ENCODE results near the gene COL4A2. TPM values are rescaled to one million over a fixed set of nuclear protein-coding genes. Genes with fewer than 3 reads are reported as not detected.

Gene COL4A2
- total and polyA plus RNA-seq, 3 experiments from 2014 or later, result not detected

DNA sequence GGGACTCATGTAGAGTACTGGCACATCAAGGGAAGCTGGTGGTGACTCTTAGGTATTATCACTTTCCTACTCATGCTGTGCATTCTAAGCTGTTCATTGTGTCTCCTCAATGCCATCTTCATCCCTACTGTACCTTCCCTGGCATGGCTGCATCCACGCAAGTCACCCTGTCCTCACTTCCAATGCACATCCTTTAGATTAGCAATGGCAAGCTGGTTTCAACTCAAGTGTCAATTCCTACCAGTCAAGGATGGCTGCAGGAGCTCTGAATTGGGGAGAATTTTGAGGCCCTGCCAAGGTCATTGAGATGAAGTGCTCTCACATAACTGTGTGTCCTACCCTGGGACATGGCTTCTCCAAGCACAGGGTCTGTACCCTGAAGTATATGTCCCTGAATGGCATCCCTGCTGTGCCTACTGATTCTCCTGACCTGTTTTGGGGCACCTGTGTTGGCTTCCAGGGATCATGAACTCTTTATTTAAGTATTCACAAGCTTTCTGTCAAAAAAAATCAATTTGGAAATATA is 24.7 kb upstream of the COL4A2 start:
- CTCF ChIA-PET, result no interaction called here
- no peak for DNase-seq
- Mint-ChIP-seq H3K36me3 (no peaks in the 10 kb centered on the region), H3K4me3 (no peak overlapping the region), H3K27ac (no peak overlapping the region), H3K27me3 (peaks cover 8 to 20% of the 10 kb centered on the region in 2 donors), H3K4me1 (no peaks in the 10 kb centered on the region), H3K9me3 (peaks cover 0 to 3% (median 0%) of the 10 kb centered on the region in 5 donors)
- no peaks in the 10 kb centered on the region for H3K27me3 ChIP-seq (ENCODE audit: insufficient read depth, low read length, poor library complexity, severe bottlenecking)
- H3K27ac ChIP-seq (ENCODE audit: low read depth, low read length), result no peak overlapping the region
- H3K4me1 ChIP-seq (ENCODE audit: insufficient read depth, low read length), result no peaks in the 10 kb centered on the region
- H3K9me3 ChIP-seq (ENCODE audit: low read length), result no peaks in the 10 kb centered on the region
- POLR2A ChIA-PET, result no interaction called here
- no peaks in the 10 kb centered on the region for H3K36me3 ChIP-seq (ENCODE audit: insufficient read depth, low read length)
- no peak overlapping the region for H3K4me3 ChIP-seq (ENCODE audit: low read length)

GRCh38 chr13:110283736-110284517 is 23.2 kb upstream of the COL4A2 start:
- Histone ChIP-seq H3K4me3 (ENCODE audit: low read length) (no peak overlapping the region), H3K27me3 (ENCODE audit: insufficient read depth, low read length, poor library complexity, severe bottlenecking) (no peaks in the 10 kb centered on the region), H3K9me3 (ENCODE audit: low read length) (no peaks in the 10 kb centered on the region), H3K36me3 (ENCODE audit: insufficient read depth, low read length) (no peaks in the 10 kb centered on the region), H3K27ac (ENCODE audit: low read depth, low read length) (no peak overlapping the region), H3K4me1 (ENCODE audit: insufficient read depth, low read length) (no peaks in the 10 kb centered on the region)
- no peak for DNase-seq
- CTCF ChIA-PET, result no interaction called here
- POLR2A ChIA-PET, result no interaction called here
- peaks cover 5 to 20% of the 10 kb centered on the region in 2 donors for H3K27me3 Mint-ChIP-seq
- no peak overlapping the region for H3K4me3 Mint-ChIP-seq
- no peaks in the 10 kb centered on the region for H3K4me1 Mint-ChIP-seq
- peaks cover 0 to 3% (median 0%) of the 10 kb centered on the region in 5 donors for H3K9me3 Mint-ChIP-seq
- no peak overlapping the region for H3K27ac Mint-ChIP-seq
- H3K36me3 Mint-ChIP-seq, result no peaks in the 10 kb centered on the region

DNA sequence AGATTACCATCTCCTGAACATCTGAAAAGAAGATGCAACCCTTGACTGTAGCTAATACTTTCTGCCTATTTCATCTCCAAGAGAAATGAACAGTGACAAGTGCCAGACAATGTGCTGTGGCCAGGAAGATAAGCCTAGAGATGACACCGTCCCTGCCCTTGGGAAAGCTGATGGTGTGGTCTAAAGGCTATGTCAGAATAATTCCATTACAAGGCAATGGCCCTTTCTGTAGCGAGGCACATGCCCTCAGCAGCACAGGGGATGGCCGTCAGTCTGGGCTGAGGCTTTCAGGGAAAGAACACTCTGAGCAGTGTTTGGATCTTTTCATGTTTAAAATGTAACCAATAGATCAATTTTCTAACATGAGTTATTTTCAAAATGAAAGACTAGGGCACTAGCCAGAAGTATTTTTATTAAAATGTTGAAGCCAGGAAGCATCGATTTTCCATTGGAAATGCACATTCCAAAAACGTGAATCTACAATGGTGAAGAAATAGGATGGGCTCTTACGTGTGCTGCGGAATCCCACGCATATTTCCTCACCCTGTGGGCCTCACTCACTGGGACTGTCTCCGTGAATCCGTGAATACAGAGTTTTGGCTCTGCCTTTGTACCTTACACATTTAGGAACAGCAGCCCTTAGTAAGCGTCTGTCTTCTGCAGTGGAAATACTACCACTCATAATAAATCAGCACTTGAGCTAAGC is 22.2 kb upstream of the COL4A2 start:
- Histone ChIP-seq H3K9me3 (ENCODE audit: low read length) (no peaks in the 10 kb centered on the region), H3K36me3 (ENCODE audit: insufficient read depth, low read length) (no peaks in the 10 kb centered on the region), H3K27me3 (ENCODE audit: insufficient read depth, low read length, poor library complexity, severe bottlenecking) (no peaks in the 10 kb centered on the region), H3K27ac (ENCODE audit: low read depth, low read length) (no peak overlapping the region), H3K4me3 (ENCODE audit: low read length) (no peak overlapping the region), H3K4me1 (ENCODE audit: insufficient read depth, low read length) (no peaks in the 10 kb centered on the region)
- DNase-seq, result no peak
- Mint-ChIP-seq H3K36me3 (no peaks in the 10 kb centered on the region), H3K27me3 (peaks cover 5 to 20% of the 10 kb centered on the region in 2 donors), H3K4me3 (no peak overlapping the region), H3K4me1 (no peaks in the 10 kb centered on the region), H3K9me3 (peaks cover 0 to 3% (median 0%) of the 10 kb centered on the region in 5 donors), H3K27ac (no peak overlapping the region)
- POLR2A ChIA-PET, result no interaction called here
- CTCF ChIA-PET, result no interaction called here

GRCh38 chr13:110285991-110286832 is 20.9 kb upstream of the COL4A2 start:
- Histone ChIP-seq H3K4me3 (ENCODE audit: low read length) (no peak overlapping the region), H3K27ac (ENCODE audit: low read depth, low read length) (no peak overlapping the region), H3K27me3 (ENCODE audit: insufficient read depth, low read length, poor library complexity, severe bottlenecking) (no peaks in the 10 kb centered on the region), H3K9me3 (ENCODE audit: low read length) (no peaks in the 10 kb centered on the region), H3K4me1 (ENCODE audit: insufficient read depth, low read length) (no peaks in the 10 kb centered on the region), H3K36me3 (ENCODE audit: insufficient read depth, low read length) (no peaks in the 10 kb centered on the region)
- ChIA-PET CTCF (no interaction called here), POLR2A (no interaction called here)
- no peaks in the 10 kb centered on the region for H3K36me3 Mint-ChIP-seq
- H3K4me1 Mint-ChIP-seq, result no peaks in the 10 kb centered on the region
- no peak for DNase-seq
- peaks cover 8 to 17% of the 10 kb centered on the region in 2 donors for H3K27me3 Mint-ChIP-seq
- H3K9me3 Mint-ChIP-seq, result peaks cover 0 to 3% (median 0%) of the 10 kb centered on the region in 5 donors
- no peak overlapping the region for H3K4me3 Mint-ChIP-seq
- peak overlapping the region in 1 of 8 donors; percentile 56 for H3K27ac Mint-ChIP-seq

DNA sequence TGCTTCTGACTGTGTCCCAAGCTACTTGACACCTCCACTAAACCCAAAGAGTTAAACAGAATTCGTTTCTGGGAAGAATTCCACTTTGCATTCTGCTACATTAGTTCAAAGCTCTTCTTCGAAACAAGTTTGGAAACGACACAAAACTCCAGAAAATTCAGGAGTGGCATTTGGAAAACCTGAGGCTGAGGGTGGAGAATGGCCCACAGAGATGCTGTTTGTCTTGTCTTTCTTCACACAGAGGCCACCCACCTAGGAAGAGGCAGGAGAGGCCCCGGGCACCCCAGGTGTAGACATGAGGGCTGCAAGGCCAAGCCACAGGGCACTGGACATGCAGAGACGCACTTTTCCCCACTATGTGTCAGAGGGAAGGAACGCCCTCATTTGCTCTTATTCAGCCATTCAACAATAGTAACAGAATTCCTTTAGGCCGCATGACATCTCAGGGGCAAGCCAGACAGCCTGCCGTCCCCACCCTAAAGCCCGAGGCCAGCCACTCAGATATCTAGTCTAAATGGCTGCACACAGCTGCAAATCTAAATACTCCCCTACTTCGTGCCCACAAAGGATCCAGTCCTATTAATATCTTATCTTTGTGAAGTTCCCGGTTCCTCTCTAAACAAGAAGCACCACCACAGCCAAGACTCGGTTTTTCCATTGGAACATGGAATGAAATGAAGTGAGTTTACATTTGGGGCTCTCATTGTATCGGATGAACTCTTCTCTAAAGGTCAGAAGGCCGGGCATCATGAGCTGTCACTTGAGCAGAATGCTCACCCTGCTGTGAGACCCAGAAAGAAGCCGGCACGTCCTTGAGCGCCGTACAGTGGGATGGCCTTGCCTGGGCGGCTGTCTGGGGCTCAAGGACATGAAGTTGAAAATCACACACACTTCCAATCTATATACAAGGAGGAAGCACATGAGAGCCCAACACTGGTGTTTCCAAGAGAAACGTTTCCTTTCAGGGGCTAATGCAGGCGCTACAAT is 20.0 kb upstream of the COL4A2 start:
- H3K4me3 Mint-ChIP-seq, result no peak overlapping the region
- H3K27me3 ChIP-seq (ENCODE audit: insufficient read depth, low read length, poor library complexity, severe bottlenecking), result no peaks in the 10 kb centered on the region
- H3K4me1 ChIP-seq (ENCODE audit: insufficient read depth, low read length), result no peaks in the 10 kb centered on the region
- CTCF ChIA-PET, result no interaction called here
- H3K27ac Mint-ChIP-seq, result no peak overlapping the region
- DNase-seq, result no peak
- POLR2A ChIA-PET, result no interaction called here
- H3K4me3 ChIP-seq (ENCODE audit: low read length), result no peak overlapping the region
- no peaks in the 10 kb centered on the region for H3K36me3 ChIP-seq (ENCODE audit: insufficient read depth, low read length)
- no peaks in the 10 kb centered on the region for H3K9me3 ChIP-seq (ENCODE audit: low read length)
- H3K27ac ChIP-seq (ENCODE audit: low read depth, low read length), result no peak overlapping the region
- peaks cover 0 to 3% (median 0%) of the 10 kb centered on the region in 5 donors for H3K9me3 Mint-ChIP-seq
- H3K4me1 Mint-ChIP-seq, result no peaks in the 10 kb centered on the region
- H3K27me3 Mint-ChIP-seq, result peaks cover 6 to 13% of the 10 kb centered on the region in 2 donors
- H3K36me3 Mint-ChIP-seq, result no peaks in the 10 kb centered on the region

GRCh38 chr13:110289174-110289573 is 17.9 kb upstream of the COL4A2 start:
- H3K27ac Mint-ChIP-seq, result no peak overlapping the region
- POLR2A ChIA-PET, result no interaction called here
- H3K36me3 ChIP-seq (ENCODE audit: insufficient read depth, low read length), result no peaks in the 10 kb centered on the region
- H3K4me1 ChIP-seq (ENCODE audit: insufficient read depth, low read length), result no peaks in the 10 kb centered on the region
- no peaks in the 10 kb centered on the region for H3K9me3 ChIP-seq (ENCODE audit: low read length)
- CTCF ChIA-PET, result no interaction called here
- no peaks in the 10 kb centered on the region for H3K36me3 Mint-ChIP-seq
- peaks cover 2 to 4% of the 10 kb centered on the region in 2 donors for H3K27me3 Mint-ChIP-seq
- H3K27ac ChIP-seq (ENCODE audit: low read depth, low read length), result no peak overlapping the region
- H3K4me3 Mint-ChIP-seq, result no peak overlapping the region
- peaks cover 0 to 3% (median 0%) of the 10 kb centered on the region in 5 donors for H3K9me3 Mint-ChIP-seq
- H3K4me3 ChIP-seq (ENCODE audit: low read length), result no peak overlapping the region
- no peaks in the 10 kb centered on the region for H3K4me1 Mint-ChIP-seq
- no peaks in the 10 kb centered on the region for H3K27me3 ChIP-seq (ENCODE audit: insufficient read depth, low read length, poor library complexity, severe bottlenecking)
- DNase-seq, result no peak

- CTCF ChIA-PET, result no interaction called here
- H3K36me3 ChIP-seq (ENCODE audit: insufficient read depth, low read length), result no peaks in the 10 kb centered on the region
- POLR2A ChIA-PET, result no interaction called here
- H3K4me1 ChIP-seq (ENCODE audit: insufficient read depth, low read length), result no peaks in the 10 kb centered on the region
- no peak for DNase-seq
- Mint-ChIP-seq H3K36me3 (no peaks in the 10 kb centered on the region), H3K9me3 (peaks cover 0 to 3% (median 0%) of the 10 kb centered on the region in 5 donors), H3K4me3 (no peak overlapping the region), H3K4me1 (no peaks in the 10 kb centered on the region), H3K27ac (no peak overlapping the region), H3K27me3 (peaks cover 0 to 2% of the 10 kb centered on the region in 2 donors)
- no peaks in the 10 kb centered on the region for H3K27me3 ChIP-seq (ENCODE audit: insufficient read depth, low read length, poor library complexity, severe bottlenecking)
- no peak overlapping the region for H3K27ac ChIP-seq (ENCODE audit: low read depth, low read length)
- H3K4me3 ChIP-seq (ENCODE audit: low read length), result no peak overlapping the region
- no peaks in the 10 kb centered on the region for H3K9me3 ChIP-seq (ENCODE audit: low read length)
Observed at GRCh38 chr13:110289661-110290060, 17.4 kb upstream of the COL4A2 start.
